H54 (cell line): ENCODE data around the gene AQP7.
"Not testable (repeated sequence)": the region's sequence is repeated elsewhere in the genome, so short reads cannot be mapped to it uniquely, and the experiment has no call there.

Experiments used
- DNase-seq: peaks from one replicate; pipeline ENCODE4 v3.0.0; 2011; ENCODE audit warnings: low spot score, mixed read lengths; ENCODE audit not compliant: insufficient read length
- FAIRE-seq: peaks from 3 replicates; lab custom pipeline; 2011; peaks lifted over from hg19 to GRCh38; lab: Jason Lieb, UNC
- POLR2A ChIP-seq: IDR thresholded peaks from 2 replicates; pipeline ENCODE4 v1.6.1; 2011; ENCODE audit warnings: low read depth, mild to moderate bottlenecking, low read length

AQP7 gene

GRCh38 chr9:33393581-33393980 is 8.8 kb downstream of the AQP7 start:
- TF ChIP-seq POLR2A: no peak
- FAIRE-seq (no peak), DNase-seq (no peak)

GRCh38 chr9:33392591-33393021 is 9.8 kb downstream of the AQP7 start:
- not testable (repeated sequence) for DNase-seq, FAIRE-seq

- not testable (repeated sequence) for DNase-seq, FAIRE-seq
These were observed 11.1 kb downstream of the AQP7 start for GRCh38 chr9:33391111-33391771.

- FAIRE-seq (no peak), DNase-seq (no peak)
- no peak for TF ChIP-seq POLR2A
These were observed 14.0 kb downstream of the AQP7 start for GRCh38 chr9:33388110-33388994.

- not testable (repeated sequence) for FAIRE-seq
These were observed 15.4 kb downstream of the AQP7 start for GRCh38 chr9:33386998-33387397.

GRCh38 chr9:33386641-33386996 is 15.7 kb downstream of the AQP7 start:
- FAIRE-seq, DNase-seq: not testable (repeated sequence)

More at GRCh38 chr9:33386998-33387397, 15.4 kb downstream of the AQP7 start:
- DNase-seq: not testable (repeated sequence)

- not testable (repeated sequence) for FAIRE-seq, DNase-seq
These were observed 16.3 kb downstream of the AQP7 start for GRCh38 chr9:33385979-33386640.

GRCh38 chr9:33385536-33385935 is 16.8 kb downstream of the AQP7 start:
- FAIRE-seq, DNase-seq: not testable (repeated sequence)

GRCh38 chr9:33383396-33383795 is 19.0 kb downstream of the AQP7 start:
- FAIRE-seq, DNase-seq: not testable (repeated sequence)

GRCh38 chr9:33382397-33382796 is 20.0 kb downstream of the AQP7 start:
- FAIRE-seq, DNase-seq: not testable (repeated sequence)

- no peak for DNase-seq
- FAIRE-seq: no peak
- TF ChIP-seq POLR2A: no peak
These were observed 21.1 kb downstream of the AQP7 start for GRCh38 chr9:33381231-33381791.

- TF ChIP-seq POLR2A: no peak
- no peak for DNase-seq
- FAIRE-seq: no peak
These were observed 21.8 kb downstream of the AQP7 start for GRCh38 chr9:33380390-33381094.

- no peak for TF ChIP-seq POLR2A
- no peak for FAIRE-seq
- DNase-seq: no peak
These were observed 22.5 kb downstream of the AQP7 start for GRCh38 chr9:33379666-33380389.
